GM12873 (cell line): ENCODE data around the gene CHIT1.

ENCODE experiments used
- CTCF ChIP-seq: IDR thresholded peaks from 2 replicates; pipeline ENCODE4 v1.5.1; 2012; ENCODE audit warnings: low read depth, mild to moderate bottlenecking, moderate library complexity, low read length, control low read depth; ENCODE audit not compliant: insufficient read depth; ENCODE audit errors: missing control alignments

The CHIT1 gene

GRCh38 chr1:203263496-203263895, 34.0 kb upstream of the CHIT1 start:
- no peak for TF ChIP-seq CTCF

GRCh38 chr1:203252678-203253077, 23.2 kb upstream of the CHIT1 start:
- TF ChIP-seq CTCF: no peak

GRCh38 chr1:203251466-203251865, 22.0 kb upstream of the CHIT1 start:
- no peak for TF ChIP-seq CTCF

GRCh38 chr1:203250911-203251310, 21.4 kb upstream of the CHIT1 start:
- no peak for TF ChIP-seq CTCF

GRCh38 chr1:203244776-203245175, 15.3 kb upstream of the CHIT1 start:
- TF ChIP-seq CTCF: no peak

GRCh38 chr1:203239526-203240305, 10.2 kb upstream of the CHIT1 start:
- TF ChIP-seq CTCF: no peak

GRCh38 chr1:203239081-203239480, 9.6 kb upstream of the CHIT1 start:
- TF ChIP-seq CTCF: no peak
